ENCODE measurements around the gene MAP2K5. TPM values are rescaled to one million over a fixed set of nuclear protein-coding genes. Genes with fewer than 3 reads are reported as not detected.

MAP2K5 gene
- total RNA-seq, 1 donor from 2014 or later = 11.6 TPM

- Histone ChIP-seq H3K27ac (ENCODE audit: low read depth, low read length) (peak overlapping the region; percentile 91), H3K4me2 (ENCODE audit: low read length) (peak overlapping the region; percentile 87), H3K4me1 (ENCODE audit: insufficient read depth, low read length) (peaks cover 5% of the 10 kb centered on the region), H3K27me3 (ENCODE audit: insufficient read depth, low read length) (no peaks in the 10 kb centered on the region), H3K36me3 (ENCODE audit: insufficient read depth, low read length) (no peaks in the 10 kb centered on the region), H3K9ac (ENCODE audit: low read length) (peak overlapping the region; percentile 86), H3K79me2 (ENCODE audit: insufficient read depth, low read length) (peaks cover 41% of the 10 kb centered on the region), H3K9me3 (ENCODE audit: insufficient read depth, low read depth, low read length) (no peaks in the 10 kb centered on the region), H3K4me3 (ENCODE audit: insufficient read depth, low read depth, low read length) (peak overlapping the region; percentile 74), H4K20me1 (ENCODE audit: insufficient read depth, low read length) (peaks cover 5% of the 10 kb centered on the region), H2AFZ (ENCODE audit: low read depth, low read length) (peak overlapping the region; percentile 100)
- no peak overlapping the region for H3K27ac Mint-ChIP-seq (ENCODE audit: unreplicated experiment)
- FAIRE-seq (no peak), DNase-seq (ENCODE audit: low read depth) (peak; percentile 39)
- H3K27me3 Mint-ChIP-seq (ENCODE audit: low read depth, unreplicated experiment) = no peaks in the 10 kb centered on the region
- H3K4me3 Mint-ChIP-seq (ENCODE audit: unreplicated experiment) = peak overlapping the region; percentile 86
- H3K36me3 Mint-ChIP-seq (ENCODE audit: low read depth, unreplicated experiment) = no peaks in the 10 kb centered on the region
- TF ChIP-seq EZH2 (IDR thresholded peaks at IDR 0.05; ENCODE audit: insufficient read depth, low read length) (no peak), CTCF (IDR thresholded peaks at IDR 0.05; ENCODE audit: insufficient read depth, low read depth, low read length) (no peak)
- H3K9me3 Mint-ChIP-seq (ENCODE audit: unreplicated experiment) = no peaks in the 10 kb centered on the region
- peaks cover 10% of the 10 kb centered on the region for H3K4me1 Mint-ChIP-seq (ENCODE audit: low read depth, unreplicated experiment)
These were observed 20.5 kb upstream of the MAP2K5 start for GRCh38 chr15:67521783-67522568.

- FAIRE-seq = no peak
- TF ChIP-seq CTCF (IDR thresholded peaks at IDR 0.05; ENCODE audit: insufficient read depth, low read depth, low read length) = no peak
- TF ChIP-seq EZH2 (IDR thresholded peaks at IDR 0.05; ENCODE audit: insufficient read depth, low read length) = no peak
- H3K36me3 ChIP-seq (ENCODE audit: insufficient read depth, low read length) = no peaks in the 10 kb centered on the region
- H3K27ac Mint-ChIP-seq (ENCODE audit: unreplicated experiment) = no peak overlapping the region
- peaks cover 41% of the 10 kb centered on the region for H3K79me2 ChIP-seq (ENCODE audit: insufficient read depth, low read length)
- no peaks in the 10 kb centered on the region for H3K9me3 Mint-ChIP-seq (ENCODE audit: unreplicated experiment)
- no peaks in the 10 kb centered on the region for H3K9me3 ChIP-seq (ENCODE audit: insufficient read depth, low read depth, low read length)
- no peaks in the 10 kb centered on the region for H3K27me3 ChIP-seq (ENCODE audit: insufficient read depth, low read length)
- H3K4me2 ChIP-seq (ENCODE audit: low read length) = peak overlapping the region; percentile 87
- H3K4me1 Mint-ChIP-seq (ENCODE audit: low read depth, unreplicated experiment) = peaks cover 10% of the 10 kb centered on the region
- peaks cover 3% of the 10 kb centered on the region for H3K36me3 Mint-ChIP-seq (ENCODE audit: low read depth, unreplicated experiment)
- peak overlapping the region; percentile 60 for H3K4me3 Mint-ChIP-seq (ENCODE audit: unreplicated experiment)
- H3K27ac ChIP-seq (ENCODE audit: low read depth, low read length) = no peak overlapping the region
- no peaks in the 10 kb centered on the region for H3K27me3 Mint-ChIP-seq (ENCODE audit: low read depth, unreplicated experiment)
- H3K4me1 ChIP-seq (ENCODE audit: insufficient read depth, low read length) = peaks cover 5% of the 10 kb centered on the region
- H2AFZ ChIP-seq (ENCODE audit: low read depth, low read length) = no peak overlapping the region
- peaks cover 5% of the 10 kb centered on the region for H4K20me1 ChIP-seq (ENCODE audit: insufficient read depth, low read length)
- no peak overlapping the region for H3K4me3 ChIP-seq (ENCODE audit: insufficient read depth, low read depth, low read length)
- no peak for DNase-seq (ENCODE audit: low read depth)
- H3K9ac ChIP-seq (ENCODE audit: low read length) = no peak overlapping the region
These were observed 19.2 kb upstream of the MAP2K5 start for GRCh38 chr15:67523330-67523729.

GRCh38 chr15:67524235-67524634, 18.3 kb upstream of the MAP2K5 start:
- Mint-ChIP-seq H3K27ac (ENCODE audit: unreplicated experiment) (no peak overlapping the region), H3K4me3 (ENCODE audit: unreplicated experiment) (no peak overlapping the region), H3K36me3 (ENCODE audit: low read depth, unreplicated experiment) (peaks cover 3% of the 10 kb centered on the region), H3K27me3 (ENCODE audit: low read depth, unreplicated experiment) (no peaks in the 10 kb centered on the region), H3K9me3 (ENCODE audit: unreplicated experiment) (no peaks in the 10 kb centered on the region), H3K4me1 (ENCODE audit: low read depth, unreplicated experiment) (peaks cover 10% of the 10 kb centered on the region)
- no peaks in the 10 kb centered on the region for H3K36me3 ChIP-seq (ENCODE audit: insufficient read depth, low read length)
- H2AFZ ChIP-seq (ENCODE audit: low read depth, low read length) = no peak overlapping the region
- H3K4me3 ChIP-seq (ENCODE audit: insufficient read depth, low read depth, low read length) = no peak overlapping the region
- no peak overlapping the region for H3K27ac ChIP-seq (ENCODE audit: low read depth, low read length)
- H3K79me2 ChIP-seq (ENCODE audit: insufficient read depth, low read length) = peaks cover 41% of the 10 kb centered on the region
- H3K9ac ChIP-seq (ENCODE audit: low read length) = no peak overlapping the region
- no peaks in the 10 kb centered on the region for H3K9me3 ChIP-seq (ENCODE audit: insufficient read depth, low read depth, low read length)
- no peak for TF ChIP-seq CTCF (IDR thresholded peaks at IDR 0.05; ENCODE audit: insufficient read depth, low read depth, low read length)
- TF ChIP-seq EZH2 (IDR thresholded peaks at IDR 0.05; ENCODE audit: insufficient read depth, low read length) = no peak
- H3K4me2 ChIP-seq (ENCODE audit: low read length) = no peak overlapping the region
- DNase-seq (ENCODE audit: low read depth) = no peak
- peaks cover 5% of the 10 kb centered on the region for H3K4me1 ChIP-seq (ENCODE audit: insufficient read depth, low read length)
- no peaks in the 10 kb centered on the region for H3K27me3 ChIP-seq (ENCODE audit: insufficient read depth, low read length)
- no peak for FAIRE-seq
- H4K20me1 ChIP-seq (ENCODE audit: insufficient read depth, low read length) = peaks cover 5% of the 10 kb centered on the region

Measured in astrocyte (in vitro differentiated cells and primary cell).